Body of pancreas (tissue), 4 donors: ENCODE results near the gene RNF39.

Source experiments
- POLR2A ChIP-seq, 3 donors: fragments of 450-650 bp; IDR thresholded peaks; one replicate each; pipeline ENCODE4 v1.6.1; 2016; ENCODE audit warnings: antibody characterized with exemption in 3 of 3, mild to moderate bottlenecking in 2 of 3
- TF ChIP-seq, protein P1 (sequence below), 7 experiments: fragments of 450-650 bp in 4 of 7; fragments of 200-600 bp in 3 of 7; sonication (generic) in 3 of 7; IDR thresholded peaks; one replicate each; pipeline ENCODE4 v1.5.1; 2016 to 2019; ENCODE audit warnings: antibody characterized with exemption in 7 of 7

DNA sequence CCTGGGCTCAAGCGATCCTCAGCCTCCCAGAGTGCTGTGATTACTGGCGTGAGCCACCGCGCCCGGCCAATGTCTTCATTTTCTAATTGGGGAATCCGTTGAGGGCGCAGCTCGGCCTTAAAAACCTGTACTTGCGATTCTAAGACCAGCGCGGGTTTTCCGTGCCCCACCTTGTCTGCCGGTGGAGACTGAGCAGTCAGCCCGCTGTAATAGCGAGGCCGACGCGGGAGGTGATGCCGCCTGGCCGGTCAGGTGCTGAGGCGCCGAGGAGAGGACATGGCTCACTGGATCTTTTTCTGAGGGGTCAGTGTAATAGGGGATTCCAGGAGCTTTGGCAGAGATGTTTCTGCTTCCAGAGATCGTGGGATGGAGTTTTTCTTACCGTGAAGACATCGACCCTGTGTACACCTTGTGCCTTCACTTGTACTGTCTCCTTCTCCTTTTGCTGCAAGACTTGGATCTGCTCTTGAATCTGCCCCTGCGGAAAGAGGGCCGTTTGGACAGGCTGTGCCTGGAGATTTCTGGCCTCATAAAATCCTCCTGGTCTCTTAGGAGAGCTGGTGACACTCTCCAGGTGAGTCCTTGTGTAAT is 35.8 kb upstream of the RNF39 start:
- TF ChIP-seq, protein P1, sequence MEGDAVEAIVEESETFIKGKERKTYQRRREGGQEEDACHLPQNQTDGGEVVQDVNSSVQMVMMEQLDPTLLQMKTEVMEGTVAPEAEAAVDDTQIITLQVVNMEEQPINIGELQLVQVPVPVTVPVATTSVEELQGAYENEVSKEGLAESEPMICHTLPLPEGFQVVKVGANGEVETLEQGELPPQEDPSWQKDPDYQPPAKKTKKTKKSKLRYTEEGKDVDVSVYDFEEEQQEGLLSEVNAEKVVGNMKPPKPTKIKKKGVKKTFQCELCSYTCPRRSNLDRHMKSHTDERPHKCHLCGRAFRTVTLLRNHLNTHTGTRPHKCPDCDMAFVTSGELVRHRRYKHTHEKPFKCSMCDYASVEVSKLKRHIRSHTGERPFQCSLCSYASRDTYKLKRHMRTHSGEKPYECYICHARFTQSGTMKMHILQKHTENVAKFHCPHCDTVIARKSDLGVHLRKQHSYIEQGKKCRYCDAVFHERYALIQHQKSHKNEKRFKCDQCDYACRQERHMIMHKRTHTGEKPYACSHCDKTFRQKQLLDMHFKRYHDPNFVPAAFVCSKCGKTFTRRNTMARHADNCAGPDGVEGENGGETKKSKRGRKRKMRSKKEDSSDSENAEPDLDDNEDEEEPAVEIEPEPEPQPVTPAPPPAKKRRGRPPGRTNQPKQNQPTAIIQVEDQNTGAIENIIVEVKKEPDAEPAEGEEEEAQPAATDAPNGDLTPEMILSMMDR (IDR thresholded peaks at IDR 0.05): no peak
- no peak for TF ChIP-seq POLR2A (IDR thresholded peaks at IDR 0.05)
